Endothelial cell of umbilical vein (primary cell): ENCODE results near the gene COL5A3. TPM values are rescaled to one million over a fixed set of nuclear protein-coding genes. Genes with fewer than 3 reads are reported as not detected.

ENCODE experiments used
- BruUV-seq: library from RNA; stranded (reverse); fragments of 400-500 nt; replicated peaks from 2 replicates; lab custom pipeline; 2021; lab: Mats Ljungman, UMichigan
- CTCF ChIA-PET: fragments of 300-600, 350-600 bp; sonication (Branson Sonifier 250); formaldehyde crosslinking; loops from one replicate; lab custom pipeline; 2021; ENCODE audit warnings: antibody characterized with exemption, inconsistent platforms; lab: Charles Lee
- POLR2A ChIA-PET: fragments of 300-600, 350-600 bp; sonication (Branson Sonifier 250); formaldehyde crosslinking; loops from one replicate; lab custom pipeline; 2021; ENCODE audit warnings: antibody characterized with exemption, inconsistent platforms; lab: Charles Lee
- DNase-seq: peaks from one replicate; pipeline ENCODE4 v3.0.0-alpha.2; 2011; ENCODE audit warnings: low read depth, low spot score
- FAIRE-seq: peaks from 2 replicates; lab custom pipeline; 2011; peaks lifted over from hg19 to GRCh38; lab: Jason Lieb, UNC
- H2AFZ ChIP-seq: 2 replicates; pipeline ENCODE4 v1.6.0; 2012; ENCODE audit warnings: low read depth, low read length, control low read depth, inconsistent platforms
- H3K27ac ChIP-seq: 2 replicates; pipeline ENCODE4 v1.5.1; 2011; ENCODE audit warnings: low read depth, mild to moderate bottlenecking, control low read depth, low read length, moderate library complexity; ENCODE audit not compliant: insufficient read depth
- H3K27me3 ChIP-seq, 2 experiments: 2 replicates each; pipeline versions ENCODE4 v1.6.0 to v1.6.1; 2011; ENCODE audit warnings: low read length in 2 of 2, mixed read lengths in 1 of 2; ENCODE audit not compliant: control insufficient read depth in 2 of 2, insufficient read depth in 2 of 2
- H3K36me3 ChIP-seq, 2 experiments: 2 replicates in 1 of 2; 3 replicates in 1 of 2; pipeline ENCODE4 v1.5.1; 2011; ENCODE audit warnings: low read length in 2 of 2, mild to moderate bottlenecking in 1 of 2, moderate library complexity in 1 of 2; ENCODE audit not compliant: control insufficient read depth in 2 of 2, insufficient read depth in 2 of 2; ENCODE audit errors: extremely low read depth in 1 of 2
- H3K4me1 ChIP-seq: 3 replicates; pipeline ENCODE4 v1.5.1; 2011; ENCODE audit warnings: mild to moderate bottlenecking, low read length; ENCODE audit not compliant: control insufficient read depth, insufficient read depth; ENCODE audit errors: extremely low read depth
- H3K4me2 ChIP-seq: 2 replicates; pipeline ENCODE4 v1.6.1; 2011; ENCODE audit warnings: low read length, control low read depth, mixed read lengths; ENCODE audit not compliant: insufficient read depth
- H3K4me3 ChIP-seq, 3 experiments: fragments of 200-600 bp in 1 of 3; sonication (generic), shearing (Covaris generic) in 1 of 3; replicated peaks in 1 of 3; 2 replicates each; pipeline ENCODE4 v1.5.1; 2011 to 2016; ENCODE audit warnings: control low read depth in 3 of 3, low read length in 3 of 3, mild to moderate bottlenecking in 2 of 3, inconsistent platforms in 1 of 3, low read depth in 1 of 3, moderate library complexity in 1 of 3; ENCODE audit not compliant: insufficient read depth in 1 of 3
- H3K79me2 ChIP-seq: 2 replicates; pipeline ENCODE4 v1.6.0; 2012; ENCODE audit warnings: low read length, inconsistent platforms; ENCODE audit not compliant: control insufficient read depth, insufficient read depth
- H3K9ac ChIP-seq: replicated peaks from 2 replicates; pipeline ENCODE3; 2011; ENCODE audit warnings: low read length, control low read depth; ENCODE audit not compliant: insufficient read depth; ENCODE audit errors: extremely low read depth
- H3K9me1 ChIP-seq: replicated peaks from 3 replicates; pipeline ENCODE4 v1.6.0; 2011; ENCODE audit warnings: mild to moderate bottlenecking, low read length; ENCODE audit not compliant: control insufficient read depth, insufficient read depth; ENCODE audit errors: extremely low read depth
- H3K9me3 ChIP-seq: replicated peaks from 2 replicates; pipeline ENCODE4 v1.5.1; 2012; ENCODE audit warnings: low read length, inconsistent platforms; ENCODE audit not compliant: control insufficient read depth, insufficient read depth
- H4K20me1 ChIP-seq: replicated peaks from 2 replicates; pipeline ENCODE3; 2011; ENCODE audit warnings: mild to moderate bottlenecking, low read length; ENCODE audit not compliant: control insufficient read depth, insufficient read depth; ENCODE audit errors: extremely low read depth
- CTCF ChIP-seq, 2 donors: IDR thresholded peaks; 1 replicate in 1 of 2; 2 replicates in 1 of 2; pipeline ENCODE4 v1.5.1; 2011; ENCODE audit warnings: low read length in 2 of 2, mild to moderate bottlenecking in 2 of 2, moderate library complexity in 2 of 2, control low read depth in 1 of 2, inconsistent platforms in 1 of 2, low read depth in 1 of 2; ENCODE audit not compliant: insufficient read depth in 1 of 2; ENCODE audit errors: extremely low read depth in 1 of 2
- EZH2 ChIP-seq: IDR thresholded peaks from 2 replicates; pipeline ENCODE4 v1.6.1; 2012; ENCODE audit warnings: borderline replicate concordance, low read depth, mild to moderate bottlenecking, moderate library complexity, low read length, inconsistent platforms; ENCODE audit not compliant: severe bottlenecking
- FOS ChIP-seq: IDR thresholded peaks from 2 replicates; pipeline ENCODE4 v1.6.1; 2011; ENCODE audit warnings: mild to moderate bottlenecking, low read length, moderate library complexity, borderline replicate concordance; ENCODE audit not compliant: insufficient read depth
- GATA2 ChIP-seq: IDR thresholded peaks from 2 replicates; pipeline ENCODE4 v1.7.0; 2011; ENCODE audit warnings: low read depth, mild to moderate bottlenecking, moderate library complexity, mixed read lengths, low read length; ENCODE audit not compliant: insufficient read length, insufficient read depth
- JUN ChIP-seq: IDR thresholded peaks from 2 replicates; pipeline ENCODE4 v1.6.1; 2011; ENCODE audit warnings: borderline replicate concordance, low read depth; ENCODE audit not compliant: insufficient read length, insufficient read depth
- MAX ChIP-seq: IDR thresholded peaks from 2 replicates; pipeline ENCODE4 v1.6.1; 2011; ENCODE audit not compliant: insufficient read depth, insufficient read length
- MYC ChIP-seq: IDR thresholded peaks from one replicate; pipeline ENCODE4 v1.6.1; 2011; ENCODE audit warnings: mild to moderate bottlenecking, low read depth, low read length
- POLR2A ChIP-seq: IDR thresholded peaks from 2 replicates; pipeline ENCODE4 v1.6.1; 2012; ENCODE audit warnings: low read depth, mild to moderate bottlenecking, control low read depth, low read length
- POLR2AphosphoS5 ChIP-seq: IDR thresholded peaks from 2 replicates; pipeline ENCODE4 v1.6.1; 2012; ENCODE audit warnings: low read depth, mild to moderate bottlenecking, control low read depth, low read length, moderate library complexity; ENCODE audit not compliant: insufficient read depth
- dilution Hi-C: fragments of 300-500 bp; cut with MboI; formaldehyde crosslinking; loops from one replicate; pipeline ENCODE4 v1.15.0; 2019; ENCODE audit warnings: low sequenced_read_pairs; ENCODE audit not compliant: extremely low pct_ligation_motif_present
- intact Hi-C: fragments of 100-400 bp; cut with micrococcal nuclease; formaldehyde crosslinking; loops from one replicate; pipeline ENCODE4 v1.10.0; 2022
- polyA plus RNA-seq, 4 experiments: library from polyadenylated mRNA; depleted of rRNA in 3 of 4; stranded (reverse) in 3 of 4; unstranded in 1 of 4; fragments of >200 nt; gene quantifications; 2 replicates each; pipeline versions ENCODE4 v1.2.1 to v1.2.3, GENCODE V29; 2011 to 2012; ENCODE audit warnings: missing spikeins in 1 of 4
- total RNA-seq: library from RNA; stranded (reverse); gene quantifications from 2 replicates; pipeline ENCODE4 v1.2.3, GENCODE V29; 2021

COL5A3 gene
- total and polyA plus RNA-seq, 2 donors (not counting 3 experiments of a cell fraction or from before 2014, with no cell fraction given), result not detected

GRCh38 chr19:10003271-10003670, 7.0 kb downstream of the COL5A3 start:
- H3K36me3 ChIP-seq, result no peaks in the 10 kb centered on the region
- H3K9me3 ChIP-seq, result no peaks in the 10 kb centered on the region
- ChIA-PET CTCF (no interaction called here), POLR2A (no interaction called here)
- H3K9ac ChIP-seq, result no peak overlapping the region
- H4K20me1 ChIP-seq, result no peaks in the 10 kb centered on the region
- H3K9me1 ChIP-seq, result no peaks in the 10 kb centered on the region
- FAIRE-seq (no peak), DNase-seq (no peak)
- H3K4me3 ChIP-seq, result no peak overlapping the region
- dilution Hi-C loops, result no loop called here
- BruUV-seq, result no TSS peak
- H3K27me3 ChIP-seq, result no peaks in the 10 kb centered on the region
- no peak overlapping the region for H3K27ac ChIP-seq
- no peaks in the 10 kb centered on the region for H3K4me1 ChIP-seq
- no peak overlapping the region for H3K4me2 ChIP-seq
- H2AFZ ChIP-seq, result no peak overlapping the region
- intact Hi-C loops, result no loop called here
- no peaks in the 10 kb centered on the region for H3K79me2 ChIP-seq
- TF ChIP-seq CTCF (IDR thresholded peaks at IDR 0.05; ENCODE audit: extremely low read depth in 1 of 2, insufficient read depth in 1 of 2, low read depth in 1 of 2, low read length in 2 of 2) (no peak), POLR2A (no peak), MAX (no peak), JUN (no peak), MYC (no peak), GATA2 (no peak), EZH2 (no peak), FOS (no peak), POLR2AphosphoS5 (no peak)
